ENCODE results near the gene PARP14. TPM values are rescaled to one million over a fixed set of nuclear protein-coding genes. Genes with fewer than 3 reads are reported as not detected.
"Not testable (repeated sequence)": the region's sequence is repeated elsewhere in the genome, so short reads cannot be mapped to it uniquely, and the experiment has no call there.

The PARP14 gene
- total RNA-seq, 1 experiment from 2014 or later, result 17.4 TPM

DNA sequence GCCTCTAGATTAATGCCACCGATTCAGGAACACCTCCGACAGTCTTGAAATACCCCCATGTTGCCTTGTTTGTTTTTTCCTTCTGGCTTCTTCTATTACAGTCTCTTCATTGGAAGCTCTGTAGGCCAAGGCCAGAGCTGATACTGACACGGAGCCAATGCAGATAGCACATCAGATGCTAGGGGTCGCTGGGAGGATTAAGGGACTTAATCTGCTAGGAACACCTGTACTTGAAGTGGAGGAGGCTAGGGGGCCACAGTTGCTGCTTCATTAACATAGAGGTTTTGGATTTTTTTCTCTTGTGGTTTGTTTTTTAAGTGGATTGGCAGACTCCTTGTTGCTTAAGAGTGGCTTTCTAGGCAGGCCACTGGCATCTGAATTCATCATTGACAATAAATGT is 49.6 kb downstream of the PARP14 start:
- Histone ChIP-seq H3K4me2 (ENCODE audit: insufficient read depth, insufficient read length, low read length) (no peak overlapping the region), H4K20me1 (ENCODE audit: control insufficient read depth, insufficient read depth, insufficient read length) (no peaks in the 10 kb centered on the region), H3K56ac (ENCODE audit: insufficient read length, low read depth, low read length) (no peak overlapping the region), H3K9ac (ENCODE audit: extremely low read depth, insufficient read length, low read length) (no peak overlapping the region), H2BK15ac (ENCODE audit: low read depth, low read length) (no peak overlapping the region), H2BK5ac (ENCODE audit: insufficient read length, low read length) (no peak overlapping the region), H3K4ac (ENCODE audit: low read depth, low read length) (no peak overlapping the region), H3K23ac (ENCODE audit: insufficient read length, low read depth, low read length) (no peak overlapping the region), H4K8ac (replicated peaks; ENCODE audit: insufficient read length, low read depth, low read length) (no peak overlapping the region), H3K79me1 (ENCODE audit: insufficient read depth, low read depth, low read length, poor library complexity, severe bottlenecking) (no peaks in the 10 kb centered on the region), H3K27me3 (ENCODE audit: insufficient read depth, low read length) (no peaks in the 10 kb centered on the region), H3K14ac (ENCODE audit: insufficient read depth, low read length) (no peak overlapping the region), H3K79me2 (ENCODE audit: insufficient read depth, low read length) (no peaks in the 10 kb centered on the region), H4K5ac (ENCODE audit: insufficient read length, low read depth, low read length) (no peak overlapping the region), H2BK12ac (ENCODE audit: insufficient read length, low read depth, low read length) (no peak overlapping the region), H2AK5ac (ENCODE audit: insufficient read length, low read length) (no peak overlapping the region), H3K23me2 (ENCODE audit: insufficient read length, low read depth, low read length, poor library complexity, severe bottlenecking) (no peaks in the 10 kb centered on the region), H2BK20ac (ENCODE audit: low read depth, low read length, poor library complexity, severe bottlenecking) (no peak overlapping the region), H3K4me1 (ENCODE audit: insufficient read depth, low read length) (no peaks in the 10 kb centered on the region), H3T11ph (ENCODE audit: low read length) (no peak overlapping the region), H3K9me3 (ENCODE audit: control insufficient read depth, low read depth, low read length) (no peaks in the 10 kb centered on the region), H3K18ac (ENCODE audit: insufficient read length, low read depth, low read length) (no peak overlapping the region), H2BK120ac (ENCODE audit: low read depth, low read length, poor library complexity, severe bottlenecking) (no peak overlapping the region), H2AFZ (ENCODE audit: low read length) (no peak overlapping the region), H3K27ac (ENCODE audit: insufficient read length, low read depth, low read length) (no peak overlapping the region), H4K91ac (ENCODE audit: insufficient read length, low read depth, low read length) (no peak overlapping the region)
- Mint-ChIP-seq H3K36me3 (ENCODE audit: insufficient read depth in 1 of 3, low read depth in 3 of 3) (peaks cover 21 to 43% (median 30%) of the 10 kb centered on the region in 3 experiments), H3K4me1 (peaks cover 8 to 9% of the 10 kb centered on the region in 2 experiments), H3K4me3 (no peak overlapping the region), H3K9me3 (peaks cover 34% of the 10 kb centered on the region in 2 experiments), H3K27me3 (ENCODE audit: low read depth) (no peaks in the 10 kb centered on the region; the same call in 1 of the 2 replicates), H3K27ac (no peak overlapping the region; a peak in 1 of 7 replicates)
- WGBS (ENCODE audit: extremely low coverage, insufficient read length, low lambda C conversion rate), result no CpG with 5 or more reads among the region's 4 CpGs
- peak; percentile 33 for DNase-seq
- peak; percentile 27; the same call in 1 of the 3 replicates for TF ChIP-seq CTCF (conservative IDR thresholded peaks at IDR 0.05)

GRCh38 chr3:122732682-122733525 is 52.3 kb downstream of the PARP14 start:
- not testable (repeated sequence) for H3K4me1 ChIP-seq (ENCODE audit: insufficient read depth, low read length); H4K20me1 ChIP-seq (ENCODE audit: control insufficient read depth, insufficient read depth, insufficient read length); H4K8ac ChIP-seq (replicated peaks; ENCODE audit: insufficient read length, low read depth, low read length); H2BK12ac ChIP-seq (ENCODE audit: insufficient read length, low read depth, low read length); DNase-seq; H3K27ac Mint-ChIP-seq; H3K56ac ChIP-seq (ENCODE audit: insufficient read length, low read depth, low read length); H3K27me3 ChIP-seq (ENCODE audit: insufficient read depth, low read length); H2AK5ac ChIP-seq (ENCODE audit: insufficient read length, low read length); H3T11ph ChIP-seq (ENCODE audit: low read length); H2AFZ ChIP-seq (ENCODE audit: low read length); H3K27me3 Mint-ChIP-seq (ENCODE audit: low read depth); H2BK120ac ChIP-seq (ENCODE audit: low read depth, low read length, poor library complexity, severe bottlenecking); H3K9ac ChIP-seq (ENCODE audit: extremely low read depth, insufficient read length, low read length); H3K23ac ChIP-seq (ENCODE audit: insufficient read length, low read depth, low read length); H3K23me2 ChIP-seq (ENCODE audit: insufficient read length, low read depth, low read length, poor library complexity, severe bottlenecking); H4K91ac ChIP-seq (ENCODE audit: insufficient read length, low read depth, low read length); H3K9me3 ChIP-seq (ENCODE audit: control insufficient read depth, low read depth, low read length); H3K14ac ChIP-seq (ENCODE audit: insufficient read depth, low read length); H3K79me2 ChIP-seq (ENCODE audit: insufficient read depth, low read length); H2BK5ac ChIP-seq (ENCODE audit: insufficient read length, low read length); H3K4me1 Mint-ChIP-seq; H3K4me3 Mint-ChIP-seq; H4K5ac ChIP-seq (ENCODE audit: insufficient read length, low read depth, low read length); H3K4me2 ChIP-seq (ENCODE audit: insufficient read depth, insufficient read length, low read length); H2BK15ac ChIP-seq (ENCODE audit: low read depth, low read length); H3K4ac ChIP-seq (ENCODE audit: low read depth, low read length); H3K18ac ChIP-seq (ENCODE audit: insufficient read length, low read depth, low read length); H3K27ac ChIP-seq (ENCODE audit: insufficient read length, low read depth, low read length); H2BK20ac ChIP-seq (ENCODE audit: low read depth, low read length, poor library complexity, severe bottlenecking); H3K79me1 ChIP-seq (ENCODE audit: insufficient read depth, low read depth, low read length, poor library complexity, severe bottlenecking)
- Mint-ChIP-seq H3K36me3 (ENCODE audit: insufficient read depth in 1 of 3, low read depth in 3 of 3) (peaks cover 21 to 34% (median 30%) of the 10 kb centered on the region in 3 experiments), H3K9me3 (peaks cover 24 to 26% of the 10 kb centered on the region in 2 experiments)
- no CpG with 5 or more reads among the region's 22 CpGs for WGBS (ENCODE audit: extremely low coverage, insufficient read length, low lambda C conversion rate)
